ENCODE results near the gene CAPS2.

The CAPS2 gene

DNA sequence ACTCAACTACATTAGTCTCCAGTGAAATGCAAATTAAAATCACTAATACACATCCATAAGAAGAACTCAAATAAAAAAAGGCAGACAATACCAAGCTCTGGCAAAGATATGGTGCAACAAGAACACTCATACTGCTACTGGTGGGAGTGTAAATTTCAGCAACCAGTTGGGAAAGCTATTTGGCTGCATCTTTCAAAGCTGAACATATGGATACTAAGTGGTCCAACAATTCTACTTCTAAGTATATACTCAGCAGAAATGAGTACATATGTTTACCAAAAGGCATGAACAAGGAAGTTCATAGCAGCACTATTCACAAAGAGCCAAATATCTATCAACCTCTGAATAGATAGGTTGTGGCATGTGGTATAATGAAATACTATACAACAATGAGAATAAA, 27.3 kb downstream of the CAPS2 start:
- no peak for DNase-seq

DNA sequence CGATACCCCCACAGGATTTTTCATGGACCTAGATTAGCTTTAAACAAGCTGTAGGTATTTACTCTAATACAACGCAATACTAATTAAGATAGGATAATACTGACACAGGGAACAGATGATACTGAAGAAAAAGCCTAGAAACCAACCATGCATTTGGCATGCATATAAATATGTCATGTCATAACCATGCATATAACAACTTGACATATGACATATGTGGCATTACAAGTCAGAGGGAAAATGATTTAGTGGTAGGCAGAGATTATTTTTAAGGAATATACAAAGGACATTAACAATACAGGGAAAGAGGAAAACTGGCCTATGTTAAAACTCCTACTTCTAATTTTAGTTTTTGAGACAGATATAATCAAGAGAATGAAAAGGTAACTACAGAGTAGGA, 27.9 kb downstream of the CAPS2 start:
- DNase-seq: no peak

DNA sequence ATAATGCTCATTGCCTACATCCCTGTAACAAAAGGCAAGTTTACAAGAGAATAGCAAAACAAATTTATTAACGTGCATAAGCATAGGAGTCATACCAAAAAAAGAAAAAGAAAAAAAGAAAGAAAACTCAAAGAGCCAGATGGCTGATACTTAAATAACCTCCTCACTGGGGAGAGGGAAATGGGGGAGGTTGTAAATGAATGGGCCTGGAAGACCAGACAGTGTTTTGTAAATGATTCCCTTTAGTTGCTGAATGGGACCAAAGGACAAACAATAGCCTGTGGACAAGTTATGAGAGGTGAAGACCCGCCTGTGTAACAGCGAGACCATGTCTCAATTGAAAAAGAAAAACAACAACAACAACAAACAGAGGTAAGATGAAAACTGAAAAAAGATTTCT, 35.3 kb downstream of the CAPS2 start:
- peak; percentile 35 for DNase-seq

DNA sequence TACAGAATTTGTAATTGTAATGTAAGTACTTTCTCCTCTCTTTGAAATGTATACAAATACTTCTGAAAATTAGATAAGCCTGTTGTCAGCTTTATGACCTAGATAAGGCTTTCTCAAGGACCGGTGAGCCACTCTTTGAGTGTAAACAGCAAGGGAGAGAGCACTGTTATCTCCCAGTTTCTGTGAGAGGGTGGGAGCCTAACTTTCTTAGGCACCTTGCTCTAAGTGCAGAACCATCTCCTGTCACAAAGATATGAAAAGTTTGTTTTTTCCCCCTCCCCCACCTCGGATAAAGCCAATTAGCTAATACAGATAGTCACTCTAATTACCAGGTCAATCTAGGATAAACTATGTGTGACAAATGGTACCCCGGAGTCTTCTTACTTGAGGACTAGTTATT, 35.8 kb downstream of the CAPS2 start:
- DNase-seq: no peak

DNA sequence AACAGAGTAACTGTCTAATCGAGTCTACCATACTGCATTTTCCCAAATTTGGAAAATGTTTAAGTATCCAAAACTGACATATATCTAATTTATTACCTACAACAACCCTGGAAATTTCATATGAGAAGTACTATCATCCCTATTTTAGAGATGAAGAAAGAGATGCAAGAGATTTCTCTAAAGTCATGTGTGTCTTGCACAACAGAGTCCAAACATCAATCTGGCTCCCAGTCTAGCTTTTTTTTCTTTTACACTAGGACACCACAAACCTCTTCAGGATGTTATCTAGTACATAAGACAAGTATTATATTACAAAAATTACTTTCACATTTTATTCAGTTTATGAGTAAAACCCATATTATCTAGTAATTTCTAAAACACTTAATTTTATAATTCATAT, 39.1 kb downstream of the CAPS2 start:
- DNase-seq: no peak

DNA sequence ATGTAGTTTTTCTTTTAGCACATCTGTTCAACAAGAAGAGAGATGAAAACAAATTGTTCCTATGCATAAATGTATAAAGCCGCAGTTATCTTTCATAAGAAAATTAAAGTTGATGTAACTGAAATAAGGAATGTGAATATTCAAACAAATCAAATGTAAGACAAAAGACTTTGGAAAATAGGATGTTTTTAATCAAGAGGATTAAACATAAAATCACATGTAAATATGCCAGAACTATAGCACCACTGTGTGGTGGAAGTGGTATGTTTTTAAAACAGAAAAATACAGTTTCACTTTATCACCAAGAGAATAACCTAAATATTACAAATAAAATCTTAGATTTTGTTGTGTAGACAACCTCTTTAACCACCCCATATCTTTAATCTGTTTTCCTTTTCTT, 40.4 kb downstream of the CAPS2 start:
- peak; percentile 19 for DNase-seq

DNA sequence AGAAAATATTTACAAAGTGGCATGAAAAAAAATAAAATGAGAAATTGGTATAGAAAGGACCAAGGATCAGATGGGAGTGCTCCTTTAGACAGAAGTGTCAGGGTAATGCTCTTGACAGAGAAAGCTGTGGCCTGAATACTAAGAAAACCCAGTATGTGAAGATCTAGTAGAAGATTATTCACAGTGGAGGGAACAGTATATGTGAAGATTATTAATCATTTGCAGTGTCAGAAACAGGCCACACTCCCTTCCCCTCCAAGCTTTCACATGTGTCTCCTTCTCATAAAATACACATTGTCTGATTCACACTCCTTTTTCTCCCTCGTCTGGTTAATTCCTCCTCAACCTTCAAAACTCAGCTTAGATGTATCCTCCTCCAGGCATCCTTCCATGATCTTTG, 41.3 kb downstream of the CAPS2 start:
- no peak for DNase-seq

DNA sequence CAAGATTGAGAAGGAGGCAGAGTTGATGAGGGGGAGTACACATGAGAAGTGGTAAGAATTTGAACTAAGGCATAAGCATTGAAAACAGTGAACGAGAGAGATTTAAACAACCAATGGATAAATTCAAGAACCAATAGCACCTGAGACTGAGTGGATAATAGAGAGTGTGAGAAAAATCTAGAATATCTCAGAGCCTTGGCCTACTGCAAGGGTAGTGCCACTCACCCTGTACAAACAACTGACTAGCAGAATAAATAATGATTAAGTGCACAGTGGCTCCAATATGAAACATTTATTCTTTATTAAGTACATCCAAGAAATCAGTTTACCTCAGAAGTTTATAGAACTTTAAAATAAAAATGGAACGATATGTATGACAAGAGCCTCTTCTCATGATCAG, 54.4 kb downstream of the CAPS2 start:
- no peak for DNase-seq

DNA sequence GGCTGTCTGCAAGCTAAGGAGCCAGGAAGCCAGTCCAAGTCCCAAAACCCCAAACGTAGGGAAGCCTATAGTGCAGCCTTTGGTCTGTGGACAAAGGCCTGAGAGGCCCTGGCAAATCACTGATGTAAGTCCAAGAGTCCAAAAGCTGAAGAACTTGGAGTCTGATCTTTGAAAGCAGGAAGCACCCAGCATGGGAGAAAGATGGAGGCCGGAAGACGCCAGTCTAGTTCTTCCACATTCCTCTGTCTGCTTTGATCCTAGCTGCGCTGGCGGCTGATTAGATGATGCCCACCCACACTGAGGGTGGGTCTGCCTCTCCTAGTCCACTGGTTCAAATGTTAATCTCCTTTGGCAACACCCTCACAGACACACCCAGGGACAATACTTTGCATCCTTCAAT, 58.5 kb downstream of the CAPS2 start:
- no peak for DNase-seq

DNA sequence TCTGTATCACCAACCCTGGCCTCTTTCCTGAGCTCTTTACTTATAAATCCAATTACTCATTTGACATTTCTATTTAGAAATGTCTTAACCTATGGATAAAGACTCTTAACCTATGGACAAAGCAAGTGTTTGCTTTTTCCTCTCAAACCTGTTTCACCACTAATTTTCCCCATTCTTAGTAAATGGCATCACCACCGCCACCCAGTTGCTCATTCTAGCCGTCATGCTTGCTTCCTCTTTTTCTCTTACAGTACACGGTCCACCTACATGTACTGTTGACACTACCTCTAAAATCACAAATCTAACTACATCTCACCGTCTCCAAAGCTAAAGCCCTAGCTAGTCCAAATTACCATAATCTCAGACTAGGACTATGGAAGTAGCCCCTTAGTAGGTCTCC, 60.0 kb downstream of the CAPS2 start:
- DNase-seq: no peak

DNA sequence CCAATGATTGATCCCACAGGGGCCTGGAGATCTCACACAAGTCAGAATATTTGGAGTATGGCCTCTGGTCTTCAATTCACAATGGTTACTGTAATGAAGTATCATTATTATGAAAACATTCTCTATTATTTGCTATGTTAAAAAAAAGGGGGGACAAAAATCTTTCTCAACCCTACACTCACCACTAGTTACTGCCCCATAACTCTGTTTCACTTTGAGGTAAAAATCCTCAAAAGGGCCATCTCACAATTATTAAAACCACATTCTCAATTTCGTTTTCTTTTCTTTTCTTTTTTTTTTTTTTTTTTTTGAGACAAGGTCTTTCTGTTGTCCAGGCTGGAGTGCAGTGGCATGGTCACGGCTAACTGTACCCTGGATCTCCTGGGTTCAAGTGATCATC, 60.9 kb downstream of the CAPS2 start:
- no peak for DNase-seq

DNA sequence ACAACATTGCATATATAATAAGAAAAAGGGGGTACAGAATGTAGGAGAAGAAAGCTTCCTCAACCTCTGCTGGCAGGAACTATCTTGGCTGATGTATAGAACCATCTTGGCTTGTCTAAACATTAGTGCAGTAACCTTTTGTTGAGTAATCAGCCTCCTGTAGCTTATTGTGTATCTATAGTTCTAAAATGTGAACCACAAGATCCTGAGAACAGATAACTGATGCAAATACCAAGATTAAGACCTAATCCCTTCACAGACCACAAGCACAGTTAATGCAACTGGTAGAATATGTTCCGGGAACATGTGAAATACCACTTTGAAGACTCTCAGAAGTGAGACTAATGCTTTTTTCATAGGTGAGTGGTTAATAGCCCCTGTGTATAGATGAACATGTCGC, 69.8 kb downstream of the CAPS2 start:
- DNase-seq: no peak

DNA sequence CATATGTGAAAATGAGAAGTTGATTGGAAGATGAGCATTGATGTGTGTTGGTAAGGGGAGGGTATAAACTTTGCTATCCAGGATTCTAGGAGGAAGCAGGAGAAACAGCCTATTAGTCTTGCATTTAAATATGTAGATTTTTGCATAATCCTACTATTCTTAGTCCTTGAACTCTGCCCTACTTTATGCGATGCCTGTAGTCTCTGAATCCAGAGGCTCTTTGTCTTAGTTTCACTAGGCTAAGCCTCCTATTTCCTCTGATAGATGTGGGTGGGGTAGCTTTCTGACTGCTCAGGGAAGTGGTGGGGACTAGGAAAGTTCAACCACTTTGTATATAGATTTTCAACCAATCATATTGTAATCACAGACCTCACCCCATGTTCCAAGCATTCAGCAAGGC, 71.0 kb downstream of the CAPS2 start:
- no peak for DNase-seq

DNA sequence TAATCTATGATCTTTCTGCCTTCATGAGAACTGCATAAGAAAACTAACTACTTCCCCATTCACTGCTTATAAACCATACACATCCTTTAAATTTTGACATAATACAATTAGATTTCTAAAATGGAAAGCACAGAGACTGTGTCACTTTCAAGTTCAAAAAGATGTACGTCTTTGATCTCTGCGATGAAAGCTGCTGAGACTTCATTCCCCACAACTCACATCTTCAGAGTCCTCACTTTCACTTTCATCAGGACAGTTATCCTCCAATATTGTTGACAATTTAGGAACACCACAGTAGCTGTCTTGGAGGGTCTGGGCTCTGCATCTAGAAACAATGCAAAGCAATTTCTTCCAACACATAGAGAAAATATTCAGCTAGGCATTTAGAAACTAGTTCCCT, 72.6 kb downstream of the CAPS2 start:
- no peak for DNase-seq

DNA sequence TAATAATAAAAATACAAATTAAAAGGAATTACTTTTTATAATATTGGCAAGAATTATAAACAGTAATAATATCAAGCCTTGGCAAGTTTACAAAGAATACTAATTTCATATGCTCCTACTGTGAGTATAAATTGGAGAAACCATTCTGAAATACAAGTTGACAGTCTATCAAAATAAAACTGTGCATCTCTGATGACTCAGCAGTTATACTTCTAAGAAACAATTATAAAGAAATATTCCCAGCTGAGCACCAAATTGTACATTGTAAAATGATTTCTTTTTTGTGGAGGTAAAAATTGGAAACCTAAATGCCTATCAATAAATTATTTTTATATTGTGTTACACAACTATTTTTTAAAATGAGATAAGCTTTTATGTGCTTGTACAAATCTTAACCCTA, 85.0 kb downstream of the CAPS2 start:
- DNase-seq: no peak

DNA sequence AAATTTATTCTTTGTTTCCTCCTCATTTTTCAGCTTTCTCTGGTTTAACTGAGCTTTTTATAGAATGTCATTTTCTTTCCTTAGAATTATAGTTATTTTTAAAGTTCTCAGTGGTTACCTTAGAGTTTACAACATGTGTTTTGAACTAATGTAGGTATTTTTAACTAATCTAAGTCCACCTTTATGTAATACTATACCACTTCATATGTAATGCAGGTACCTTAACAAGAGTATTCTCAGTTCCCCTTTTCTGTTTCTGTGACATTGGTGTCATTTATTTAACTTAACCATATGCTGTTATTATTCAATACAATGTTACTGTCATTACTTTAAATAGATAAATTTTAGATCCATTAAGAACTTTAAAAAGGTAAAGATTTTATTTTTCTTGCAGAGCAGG, 90.1 kb downstream of the CAPS2 start:
- DNase-seq: no peak

DNA sequence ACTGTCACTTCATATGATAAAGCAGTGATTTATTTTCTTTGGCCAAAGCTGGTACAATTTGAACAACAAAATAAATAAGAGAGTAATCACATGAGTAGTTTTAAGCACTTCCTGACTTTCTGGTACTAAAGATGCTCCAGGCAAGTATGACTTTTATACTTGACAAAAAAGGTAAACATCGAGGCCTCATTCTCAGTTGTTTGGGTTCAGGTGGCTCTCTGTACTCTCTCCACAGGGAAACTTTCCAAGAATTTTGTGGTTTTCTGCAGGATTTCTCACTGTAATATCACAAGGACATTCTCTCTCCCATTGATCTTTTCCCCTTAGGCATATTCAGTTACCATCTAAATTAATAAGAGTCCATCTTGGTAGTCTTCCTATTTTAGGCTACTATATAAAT, 93.9 kb downstream of the CAPS2 start:
- DNase-seq: no peak

DNA sequence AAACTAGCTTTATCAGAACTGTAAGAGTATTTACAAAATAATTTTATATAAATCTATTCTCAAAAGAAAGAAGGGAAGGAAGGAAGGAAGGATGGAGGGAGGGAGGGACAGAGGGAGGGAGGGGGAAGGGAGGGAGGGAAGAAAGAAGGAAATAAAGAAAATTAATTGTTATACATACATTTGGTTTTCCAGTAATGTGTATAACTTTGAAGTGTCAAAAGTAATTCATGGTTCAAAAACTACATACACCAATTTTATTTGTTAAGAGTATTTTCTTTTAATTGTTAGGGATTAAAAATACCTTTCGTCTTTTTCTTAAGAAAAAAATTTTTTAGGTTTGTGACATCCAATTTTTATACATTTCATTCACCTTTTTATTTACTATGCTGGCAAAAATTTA, 103.0 kb downstream of the CAPS2 start:
- DNase-seq: no peak

Measured in NCI-H2171 treated with DMSO at 0.1 percent for 48 hours (cell line).